ENCODE measurements around the gene PTTG1IP. TPM values are rescaled to one million over a fixed set of nuclear protein-coding genes. Genes with fewer than 3 reads are reported as not detected.

The PTTG1IP gene
- total RNA-seq, 1 donor from 2014 or later: 256 TPM

DNA sequence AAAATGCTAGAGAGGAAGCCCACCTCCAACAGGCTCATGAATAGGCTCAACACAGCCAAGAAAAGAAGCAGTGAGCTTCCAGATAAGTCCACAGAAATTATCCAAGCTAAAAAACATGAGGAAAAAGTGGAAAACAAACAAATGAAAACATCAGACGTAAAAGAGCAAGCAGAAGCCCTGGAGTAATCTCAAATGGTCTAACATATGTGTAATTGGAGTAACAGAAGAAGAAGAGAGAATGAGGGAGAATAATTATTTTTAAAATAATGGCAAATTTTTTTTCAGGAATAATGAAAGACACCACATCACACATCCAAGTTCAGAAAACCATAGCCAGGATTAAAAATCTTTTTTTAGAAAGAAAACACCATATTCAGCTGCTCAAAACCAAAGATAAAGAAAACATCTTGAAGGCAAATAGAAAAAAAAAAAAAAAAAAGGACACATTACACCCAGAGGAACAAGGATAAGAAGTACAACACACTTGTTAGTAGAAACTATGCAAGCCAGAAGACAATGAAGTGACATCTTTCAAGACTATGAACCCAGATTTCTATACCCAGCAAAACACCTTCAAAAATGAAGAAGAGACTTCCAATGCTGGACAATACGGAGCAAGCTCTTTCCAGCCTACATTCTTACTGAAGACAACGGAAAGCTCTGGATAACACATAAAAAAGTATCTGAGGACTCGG, 45.0 kb downstream of the PTTG1IP start:
- DNase-seq (ENCODE audit: low read depth in 2 of 2): no peak

DNA sequence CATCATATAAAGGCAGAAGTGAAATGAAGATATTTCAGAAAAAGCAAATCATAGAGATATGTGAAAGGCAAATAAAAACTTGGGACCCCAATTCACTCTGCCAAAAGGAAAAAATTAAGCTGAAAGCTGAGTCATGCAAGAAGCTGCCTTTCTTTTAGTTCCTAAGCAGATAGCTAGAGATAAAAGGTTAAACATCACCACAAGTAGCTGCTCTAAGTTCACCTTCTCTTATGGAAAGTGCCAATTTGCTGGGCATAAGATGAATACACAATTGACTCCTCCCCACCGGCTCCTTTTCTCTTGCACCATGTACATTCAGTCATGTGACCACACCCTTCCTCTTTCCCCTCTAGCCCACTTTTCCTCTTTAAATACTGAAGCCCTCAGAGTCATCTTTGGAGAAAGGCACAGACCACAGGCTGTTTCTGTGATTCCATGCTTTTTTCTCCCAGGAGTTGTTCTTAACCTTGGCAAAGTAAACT, 50.3 kb downstream of the PTTG1IP start:
- no peak for DNase-seq (ENCODE audit: low read depth in 2 of 2)

DNA sequence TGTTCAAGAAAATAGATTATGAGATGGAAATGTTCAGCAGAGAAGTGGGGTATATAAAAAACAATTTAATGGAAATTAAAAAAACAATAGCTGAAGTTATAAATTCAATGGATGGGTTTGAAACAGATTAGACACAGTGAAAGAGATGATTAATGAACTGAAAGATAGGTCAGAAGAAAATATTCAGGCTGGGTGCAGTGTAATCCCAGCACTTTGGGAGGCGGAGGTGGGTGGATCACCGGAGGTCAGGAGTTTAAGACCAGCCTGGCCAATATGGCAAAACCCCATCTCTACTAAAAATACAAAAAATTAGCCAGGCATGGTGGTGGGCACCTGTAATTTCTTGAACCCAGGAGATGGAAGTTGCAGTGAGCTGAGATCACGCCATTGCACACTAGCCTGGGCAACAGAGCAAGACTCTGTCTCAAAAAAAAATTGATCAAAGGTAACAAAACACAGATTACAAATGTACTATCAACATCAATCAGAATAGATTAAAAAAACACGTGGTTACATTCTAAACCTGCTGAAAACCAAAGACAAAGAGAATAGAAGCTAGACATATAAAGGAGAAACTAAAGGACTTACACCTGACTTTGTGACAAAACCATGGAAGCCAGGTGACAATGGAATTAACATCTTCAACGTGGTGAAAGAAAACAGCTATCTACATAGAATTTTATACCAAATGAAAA, 50.9 kb downstream of the PTTG1IP start:
- no peak for DNase-seq (ENCODE audit: low read depth in 2 of 2)

DNA sequence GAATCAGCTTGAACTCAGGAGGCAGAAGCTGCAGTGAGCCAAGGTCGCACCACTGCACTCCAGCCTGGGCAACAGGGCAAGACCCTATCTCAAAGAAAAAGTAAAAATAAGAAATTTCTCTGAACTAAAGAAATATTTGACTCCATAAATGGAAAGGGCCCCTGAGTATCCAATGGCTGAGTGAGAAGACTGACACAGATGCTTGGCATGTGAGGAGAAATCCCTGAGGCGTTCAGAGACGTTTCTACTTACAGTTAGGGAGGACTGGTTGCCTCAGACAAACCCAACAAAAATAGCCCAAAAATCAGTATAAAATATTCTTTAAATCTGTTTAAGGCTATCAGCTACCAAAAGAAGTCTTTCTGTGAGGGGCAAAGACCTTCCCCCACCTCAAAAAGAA, 52.6 kb downstream of the PTTG1IP start:
- DNase-seq (ENCODE audit: low read depth in 2 of 2): no peak

DNA sequence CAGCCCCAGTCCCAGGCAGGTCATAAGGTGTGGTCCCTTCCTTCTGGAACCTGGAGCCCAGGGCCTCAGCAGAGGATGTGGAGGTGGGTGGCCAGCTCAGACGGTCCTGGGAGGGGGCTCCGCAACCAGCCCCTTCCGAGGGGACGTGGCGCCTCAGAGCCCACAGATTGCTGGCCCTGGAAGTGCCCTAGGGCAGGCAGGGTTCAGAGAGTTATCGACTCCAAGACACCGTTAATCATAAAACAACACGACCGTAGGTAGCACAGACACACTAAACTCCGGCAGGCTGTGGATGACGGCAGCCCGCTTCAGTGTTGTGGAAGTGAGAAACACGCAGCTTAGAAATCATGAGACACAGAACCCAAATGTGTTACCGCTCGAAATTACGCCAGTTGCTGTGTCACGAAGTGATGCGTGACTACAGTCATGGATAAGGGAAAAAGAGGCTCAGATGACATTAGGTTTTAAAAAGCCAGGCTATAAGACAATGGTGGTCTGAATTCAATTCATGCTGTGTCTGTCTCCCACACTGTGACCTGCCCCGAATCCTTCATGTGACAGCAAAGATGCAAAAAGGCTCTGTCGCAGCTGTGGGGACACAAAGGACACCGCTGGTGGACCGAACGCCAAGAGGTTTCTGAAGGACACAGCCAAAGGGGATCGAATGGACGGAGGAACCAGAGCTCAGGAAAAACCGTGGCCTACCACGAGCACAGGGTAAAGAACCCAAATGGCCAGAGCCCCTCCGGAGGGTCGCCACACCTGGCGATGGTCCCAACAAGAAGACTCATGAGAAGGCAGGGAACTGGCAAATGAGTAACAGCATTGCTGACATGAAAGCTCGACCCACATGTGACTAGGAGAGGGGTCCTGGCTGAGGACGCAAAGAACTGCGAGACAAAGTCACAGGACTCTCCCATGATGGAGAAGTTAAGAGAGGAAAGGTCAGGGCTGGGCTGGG, 53.9 kb downstream of the PTTG1IP start:
- DNase-seq (ENCODE audit: low read depth in 2 of 2): no peak

DNA sequence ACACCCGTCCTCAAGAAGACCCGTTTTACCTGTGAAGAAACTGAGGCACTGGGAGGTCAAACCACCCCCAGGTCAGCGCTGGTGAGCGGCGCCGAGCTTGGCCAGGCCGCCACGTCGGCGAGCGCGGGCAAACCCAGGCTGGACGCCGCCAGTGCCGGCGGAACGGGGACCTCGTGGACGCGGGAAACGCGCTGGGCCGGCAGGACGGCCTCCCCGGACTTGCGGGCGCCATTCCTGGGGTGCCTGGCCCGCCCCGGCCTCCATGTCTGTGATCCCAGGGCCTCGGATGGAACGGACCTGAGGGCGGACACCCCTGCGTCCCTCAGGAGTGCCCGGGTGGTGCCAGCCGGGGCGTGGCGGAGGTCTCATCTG, 54.9 kb downstream of the PTTG1IP start:
- DNase-seq (ENCODE audit: low read depth in 2 of 2): no peak

DNA sequence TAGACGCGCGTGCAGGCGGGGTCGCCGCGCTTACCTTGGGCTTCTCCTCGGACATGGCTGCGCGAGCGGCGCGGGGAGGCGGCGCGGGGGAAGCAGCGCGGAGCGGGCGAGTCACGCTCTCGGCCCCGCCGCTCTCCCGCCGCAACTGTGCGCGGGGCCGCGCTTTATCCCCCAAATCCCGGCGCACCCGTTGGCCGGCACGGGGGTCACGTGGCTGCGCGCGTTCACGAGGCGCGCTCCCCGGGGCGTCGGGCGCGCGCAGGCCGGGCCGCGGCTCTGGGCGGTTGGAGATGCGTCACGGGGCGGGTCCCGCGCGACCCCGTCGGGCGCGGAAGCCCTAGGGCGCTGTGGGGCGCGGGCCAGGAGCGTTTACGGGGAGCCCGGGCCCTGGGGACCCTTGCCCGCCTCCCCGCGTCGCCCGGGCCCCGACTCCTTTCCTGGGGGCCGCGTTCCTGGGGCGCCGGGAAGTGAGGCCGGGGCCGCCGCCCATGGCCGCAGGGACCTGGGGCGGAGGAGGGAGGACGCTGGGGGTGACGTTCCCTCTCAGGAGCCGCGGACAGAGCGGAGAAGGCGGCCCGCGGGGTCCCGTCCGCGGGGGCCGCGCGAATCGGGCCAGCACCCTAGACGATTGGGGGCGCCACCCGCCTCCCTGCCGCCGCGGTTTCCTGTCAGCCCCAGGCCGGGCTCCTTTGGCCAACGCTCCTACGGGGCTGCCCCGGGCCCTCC, 55.4 kb downstream of the PTTG1IP start, which contains the start of gene SUMO3:
SUMO3 (minus strand) TSS at position 149 of the 726 bp plus-strand sequence; CDS start at position 55, 94 bp downstream.
- DNase-seq (ENCODE audit: low read depth in 2 of 2): peak; percentile 32 to 85

DNA sequence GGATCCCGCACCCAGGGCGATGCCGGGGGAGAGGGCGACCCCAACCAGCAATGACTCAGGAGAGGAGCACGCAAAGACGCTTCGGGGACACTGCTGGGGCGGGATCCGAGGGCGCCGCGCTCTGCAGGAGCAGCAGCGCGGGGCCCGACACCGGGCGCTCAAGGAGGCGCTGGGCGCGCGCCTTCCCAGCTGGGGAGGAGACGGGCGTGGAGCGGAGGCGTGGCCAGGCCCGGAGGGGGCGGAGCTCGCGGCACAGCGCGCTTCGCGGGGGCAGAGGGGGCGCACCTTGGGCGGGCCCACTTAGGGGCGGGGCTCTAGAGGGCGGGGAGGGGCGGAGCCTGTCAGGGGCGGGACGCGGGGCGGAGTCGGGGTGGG, 56.0 kb downstream of the PTTG1IP start:
- DNase-seq (ENCODE audit: low read depth in 2 of 2): peak; percentile 60 to 92

DNA sequence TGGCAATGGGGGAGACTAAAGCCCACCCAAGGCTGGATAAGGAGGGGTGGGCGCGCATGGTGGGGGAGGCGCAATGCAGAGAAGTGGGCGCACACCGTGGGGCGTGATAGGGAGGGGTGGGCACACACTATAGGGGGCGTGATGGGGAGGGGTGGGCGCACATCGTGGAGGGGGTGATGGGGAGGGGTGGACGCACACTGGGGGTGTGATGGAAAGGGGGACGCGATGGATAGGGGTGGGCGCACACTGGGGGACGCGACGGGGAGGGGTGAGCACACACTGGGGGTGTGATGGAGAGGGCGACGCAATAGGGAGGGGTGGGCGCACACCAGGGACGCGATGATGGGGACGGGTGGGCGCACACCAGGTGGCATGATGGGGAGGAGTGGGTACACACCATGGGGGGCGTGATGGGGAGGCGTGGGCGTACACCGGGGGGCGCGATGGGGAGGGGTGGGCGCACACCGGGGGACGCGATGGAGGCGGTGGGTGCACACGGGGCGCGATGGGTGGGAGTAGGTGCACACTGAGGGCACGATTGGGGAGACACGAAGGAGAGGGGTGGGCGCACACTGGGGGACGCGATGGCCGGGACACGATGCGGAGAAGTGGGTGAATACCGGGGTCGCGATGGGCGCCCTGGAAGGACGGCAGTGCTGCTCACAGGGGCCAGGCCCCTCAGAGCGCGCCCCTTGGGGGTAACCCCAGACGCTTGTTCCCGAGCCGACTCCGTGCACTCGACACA, 56.6 kb downstream of the PTTG1IP start:
- no peak for DNase-seq (ENCODE audit: low read depth in 2 of 2)

DNA sequence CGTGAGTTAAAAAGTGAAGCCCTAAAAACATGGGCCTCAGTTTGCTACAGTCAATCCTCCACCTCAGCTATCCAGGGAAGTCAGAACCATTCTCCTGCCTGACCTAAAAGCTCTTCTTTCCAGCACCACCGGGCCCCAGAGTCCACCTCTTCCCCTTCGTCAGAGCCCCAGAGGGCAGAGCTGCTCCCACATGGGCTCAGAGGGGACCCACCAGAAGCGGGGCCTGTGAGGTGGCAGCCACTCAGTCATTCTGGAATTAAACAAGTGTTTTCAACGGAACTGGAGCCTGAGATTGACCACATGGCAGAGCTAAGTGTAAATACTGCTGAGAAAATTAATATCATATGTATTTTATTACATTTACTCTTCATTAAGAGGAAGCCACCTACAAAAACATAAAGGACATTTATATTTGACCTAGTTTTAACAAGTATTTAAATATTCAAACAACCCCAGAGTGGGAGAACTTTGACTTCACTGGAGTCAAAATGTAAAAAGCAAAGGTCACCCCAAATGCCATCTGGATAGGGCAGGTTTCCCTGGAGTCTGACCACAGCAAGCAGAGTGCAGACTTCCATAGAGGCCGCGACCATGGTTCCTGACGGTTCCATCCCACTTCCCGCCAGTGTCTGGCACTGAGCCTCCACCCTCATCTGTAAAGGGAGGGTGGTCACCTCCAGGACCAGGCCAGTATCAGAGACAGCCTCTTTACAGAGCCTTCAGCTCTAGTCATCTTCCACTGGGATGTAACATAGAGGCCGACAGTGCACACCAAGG, 57.5 kb downstream of the PTTG1IP start:
- DNase-seq (ENCODE audit: low read depth in 2 of 2): no peak

DNA sequence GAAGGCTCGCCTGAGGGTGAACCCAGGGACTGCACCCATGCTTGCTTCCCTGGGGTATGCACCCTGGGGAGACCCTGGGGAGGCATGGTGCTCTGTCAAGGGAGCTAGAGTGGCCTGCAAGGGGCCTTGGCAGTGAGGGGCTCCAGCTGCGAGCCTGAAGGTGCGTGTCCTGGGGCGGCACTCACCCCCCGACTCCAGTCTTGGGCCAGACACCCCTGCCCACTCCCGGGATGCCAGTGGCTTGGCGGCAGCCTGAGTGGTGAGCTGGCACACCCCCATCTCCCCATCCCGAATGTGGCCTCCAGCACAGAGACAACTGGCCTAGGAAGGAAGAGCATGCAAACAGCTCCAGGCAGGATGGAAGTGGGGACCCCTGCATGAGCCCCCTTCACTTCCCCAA, 58.3 kb downstream of the PTTG1IP start:
- DNase-seq (ENCODE audit: low read depth in 2 of 2): no peak

DNA sequence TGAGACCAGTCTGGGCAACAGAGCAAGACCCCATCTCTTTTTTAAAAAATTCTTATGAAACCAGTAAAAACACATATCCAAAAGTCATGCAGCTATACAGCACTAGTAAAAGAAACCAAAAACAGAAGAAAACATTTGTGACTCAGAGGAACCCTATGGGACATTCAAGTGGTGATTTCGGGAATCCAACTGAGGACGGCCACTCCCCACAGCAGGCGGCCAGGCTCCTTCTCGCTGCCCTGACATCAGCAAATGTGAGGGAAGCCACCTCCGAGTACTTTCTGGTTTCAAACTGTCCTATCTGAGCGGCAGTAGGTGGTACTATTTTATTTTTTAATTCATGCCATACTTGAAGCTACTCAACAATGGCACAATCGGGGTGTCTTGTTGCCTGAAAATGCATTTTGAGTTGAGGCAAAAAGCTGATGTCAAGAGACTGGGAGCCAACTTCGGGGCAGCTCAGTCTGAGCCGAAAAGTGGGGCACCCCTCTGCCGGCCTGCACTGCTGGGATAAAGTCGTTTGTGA, 58.9 kb downstream of the PTTG1IP start:
- DNase-seq (ENCODE audit: low read depth in 2 of 2): no peak

DNA sequence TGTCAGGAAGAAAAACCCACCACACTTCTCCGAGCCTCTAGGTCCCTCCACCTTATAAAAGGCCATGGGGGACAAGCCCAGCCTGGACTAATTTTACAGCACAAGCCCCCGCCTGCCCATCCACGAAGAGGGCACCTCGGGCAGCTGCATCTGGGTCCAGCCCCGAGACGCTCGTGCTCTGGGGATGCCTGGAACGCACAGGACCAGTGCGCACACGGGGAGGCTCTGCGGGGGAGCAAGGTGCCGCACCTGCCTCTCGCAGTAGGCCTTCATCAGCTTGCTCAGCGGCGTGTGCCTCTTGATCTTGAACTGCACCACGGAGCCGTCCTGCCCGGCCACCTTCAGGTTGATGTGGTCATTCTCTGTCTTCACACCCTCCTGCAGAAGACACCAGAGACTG, 59.8 kb downstream of the PTTG1IP start:
- no peak for DNase-seq (ENCODE audit: low read depth in 2 of 2)

DNA sequence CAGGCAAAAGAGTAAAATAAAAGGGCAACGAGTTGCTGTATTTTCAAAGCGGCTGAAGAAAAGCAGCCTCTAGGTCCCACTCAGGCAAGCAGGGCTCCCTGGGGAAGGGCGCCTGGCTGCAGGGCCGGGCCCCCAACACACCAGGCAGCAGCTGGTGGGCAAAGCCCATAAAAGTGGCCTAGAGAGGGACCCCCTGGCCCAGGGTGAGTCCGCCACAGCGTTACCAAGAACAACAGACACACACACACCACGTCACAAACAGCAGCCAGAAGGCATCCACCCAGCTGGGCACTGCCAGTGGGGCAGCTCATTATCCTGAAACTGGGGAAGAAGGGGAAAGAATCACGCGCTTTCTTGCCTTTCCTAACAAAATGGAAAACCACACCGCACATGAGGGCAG, 60.3 kb downstream of the PTTG1IP start:
- no peak for DNase-seq (ENCODE audit: low read depth in 2 of 2)

DNA sequence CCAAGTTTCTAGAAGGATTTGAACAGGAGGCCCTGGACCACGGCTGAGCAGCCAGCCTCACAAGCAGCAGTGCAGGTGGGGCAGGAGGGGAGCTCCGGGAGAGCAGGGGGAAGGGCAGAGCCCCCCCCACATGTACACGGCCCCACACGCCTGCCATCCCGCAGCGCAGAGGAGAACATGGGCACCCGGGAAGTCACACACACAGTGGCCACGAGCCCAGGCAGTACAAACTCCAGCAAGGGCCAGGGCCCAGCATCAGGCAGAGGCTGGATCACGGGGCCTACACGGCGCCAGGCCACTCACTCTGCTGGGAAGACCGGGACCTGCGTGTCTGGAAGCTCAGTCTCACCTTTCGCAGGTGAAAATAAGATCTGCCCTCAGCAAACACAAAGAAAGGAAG, 60.9 kb downstream of the PTTG1IP start:
- no peak for DNase-seq (ENCODE audit: low read depth in 2 of 2)

DNA sequence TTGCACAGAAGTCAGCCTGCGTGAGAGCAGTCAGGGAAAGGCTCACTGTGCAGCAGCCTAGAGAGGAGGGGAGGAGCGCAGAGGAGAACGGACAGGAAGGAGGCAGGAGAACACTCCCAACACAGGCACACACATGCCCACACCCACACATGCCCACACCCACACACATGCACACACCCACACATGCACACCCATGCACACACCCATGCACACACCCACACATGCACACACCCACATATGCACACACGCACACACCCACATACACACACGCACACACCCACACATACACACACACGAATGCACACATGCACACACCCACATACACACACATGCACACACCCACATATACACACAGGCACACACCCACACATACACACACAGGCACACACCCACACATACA, 62.7 kb downstream of the PTTG1IP start:
- no peak for DNase-seq (ENCODE audit: low read depth in 2 of 2)

DNA sequence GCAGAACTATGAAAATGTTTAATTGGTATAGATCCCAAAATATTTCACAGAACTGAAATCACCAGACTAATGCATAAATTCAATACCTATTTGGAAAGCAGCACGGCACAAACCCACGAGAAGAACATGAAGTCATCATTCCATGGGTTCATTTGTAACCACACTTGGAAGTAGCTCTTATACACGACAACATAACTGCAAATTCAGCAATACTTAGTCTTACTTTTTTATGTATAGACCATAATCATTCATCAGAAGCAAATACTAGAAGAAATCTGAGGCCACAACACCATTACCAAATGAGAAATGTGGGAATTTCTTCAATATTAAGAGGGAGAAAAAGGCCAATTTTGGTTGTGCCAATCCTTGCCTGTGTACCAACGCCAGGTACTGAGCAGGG, 67.6 kb downstream of the PTTG1IP start:
- DNase-seq (ENCODE audit: low read depth in 2 of 2): no peak

DNA sequence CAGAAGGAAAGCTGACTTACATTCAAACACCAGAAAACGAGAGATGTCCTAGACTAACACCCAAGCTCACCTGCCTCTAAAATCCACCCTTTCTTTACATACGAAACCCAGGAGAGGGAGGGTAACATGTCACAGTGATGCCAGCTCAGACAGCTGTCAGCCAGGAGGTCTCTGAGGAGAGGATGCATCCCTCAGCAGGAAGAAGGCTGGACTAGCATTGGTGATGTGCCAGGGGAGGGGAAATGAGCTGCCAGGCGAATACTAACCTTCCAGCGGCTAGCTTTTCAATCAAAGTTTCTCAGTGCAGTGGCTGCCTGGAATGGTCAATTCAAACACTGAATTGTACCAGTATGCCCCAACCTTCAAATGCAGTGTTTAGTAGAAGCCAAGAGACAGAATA, 68.3 kb downstream of the PTTG1IP start:
- peak; percentile 10 to 51 for DNase-seq (ENCODE audit: low read depth in 2 of 2)

DNA sequence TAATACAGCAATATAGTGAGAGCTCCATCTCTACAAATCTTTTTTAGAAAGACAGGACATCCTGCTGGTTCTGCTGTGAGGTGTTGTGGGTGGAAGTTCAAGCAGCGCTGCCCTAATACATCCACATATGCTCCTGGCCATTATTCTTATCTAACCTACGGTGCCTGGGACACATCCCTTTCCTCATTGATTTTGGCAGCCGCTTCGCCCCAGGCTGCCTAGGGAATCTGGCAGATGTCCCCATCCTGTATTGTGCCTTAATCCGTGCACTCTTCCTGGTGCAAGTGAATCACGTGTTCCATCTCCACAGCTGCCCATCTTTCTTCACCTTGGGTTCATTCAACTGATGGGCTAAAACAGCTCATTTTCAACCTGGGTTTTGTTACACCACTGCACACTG, 68.7 kb downstream of the PTTG1IP start:
- DNase-seq (ENCODE audit: low read depth in 2 of 2): peak; percentile 84 to 86

DNA sequence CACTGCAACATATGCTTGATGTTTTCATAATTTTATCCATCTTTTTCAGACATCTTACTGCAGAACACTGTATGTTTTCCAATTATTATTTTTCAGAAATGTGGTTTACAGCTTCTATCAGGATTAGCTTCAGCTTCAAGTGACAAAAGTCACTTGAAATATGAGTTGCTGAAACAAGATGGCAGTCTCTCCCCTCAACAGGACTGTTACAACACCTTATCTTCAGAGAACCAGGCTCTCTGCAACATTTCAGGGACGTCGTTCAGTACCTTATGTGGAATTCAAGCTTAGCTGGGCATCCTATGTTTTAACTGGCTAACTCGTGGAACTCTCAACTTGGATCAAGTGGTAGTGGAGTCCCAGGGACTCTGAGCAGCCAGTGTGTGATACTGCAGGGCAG, 69.8 kb downstream of the PTTG1IP start:
- DNase-seq (ENCODE audit: low read depth in 2 of 2): no peak

All from dermis microvascular lymphatic vessel endothelial cell (primary cell).